ENCODE measurements around the gene TMEM45B.
"Not testable (repeated sequence)": the region's sequence is repeated elsewhere in the genome, so short reads cannot be mapped to it uniquely, and the experiment has no call there.

- not testable (repeated sequence) for TF ChIP-seq CTCF (IDR thresholded peaks at IDR 0.05); POLR2A (IDR thresholded peaks at IDR 0.05); POLR2AphosphoS5 (IDR thresholded peaks at IDR 0.05; ENCODE audit: insufficient read depth in 1 of 2, low read depth in 1 of 2)
Observed at GRCh38 chr11:129800162-129800561, 15.5 kb upstream of the TMEM45B start.
